ENCODE data around the gene SMAD3. TPM values are rescaled to one million over a fixed set of nuclear protein-coding genes. Genes with fewer than 3 reads are reported as not detected.

Gene SMAD3
- total RNA-seq, 2 donors from 2014 or later, result 47.4 to 68.9 TPM

- Mint-ChIP-seq H3K4me3 (peak overlapping the region in 1 of 2 donors; percentile 16), H3K27ac (no peak overlapping the region), H3K4me1 (ENCODE audit: low read depth) (peaks cover 19% of the 10 kb centered on the region), H3K27me3 (ENCODE audit: low read depth) (no peaks in the 10 kb centered on the region), H3K36me3 (ENCODE audit: insufficient read depth in 2 of 2) (peaks cover 5 to 15% of the 10 kb centered on the region in 2 donors), H3K9me3 (no peaks in the 10 kb centered on the region)
- no peak for DNase-seq
- ATAC-seq (replicated peaks in 1 of 2), result no peak
Measured at GRCh38 chr15:67186226-67186649, 120.8 kb downstream of the SMAD3 start.

GRCh38 chr15:67186688-67187087 is 121.3 kb downstream of the SMAD3 start:
- H3K27me3 Mint-ChIP-seq (ENCODE audit: low read depth), result no peaks in the 10 kb centered on the region
- ATAC-seq (replicated peaks in 1 of 2) (no peak), DNase-seq (no peak)
- no peaks in the 10 kb centered on the region for H3K9me3 Mint-ChIP-seq
- no peak overlapping the region for H3K4me3 Mint-ChIP-seq
- H3K4me1 Mint-ChIP-seq (ENCODE audit: low read depth), result peaks cover 20% of the 10 kb centered on the region
- H3K36me3 Mint-ChIP-seq (ENCODE audit: insufficient read depth in 2 of 2), result peaks cover 5 to 15% of the 10 kb centered on the region in 2 donors
- H3K27ac Mint-ChIP-seq, result no peak overlapping the region

- no peak for DNase-seq
- no peaks in the 10 kb centered on the region for H3K27me3 Mint-ChIP-seq (ENCODE audit: low read depth)
- no peaks in the 10 kb centered on the region for H3K9me3 Mint-ChIP-seq
- peaks cover 27% of the 10 kb centered on the region for H3K4me1 Mint-ChIP-seq (ENCODE audit: low read depth)
- H3K27ac Mint-ChIP-seq, result no peak overlapping the region
- peaks cover 5 to 15% of the 10 kb centered on the region in 2 donors for H3K36me3 Mint-ChIP-seq (ENCODE audit: insufficient read depth in 2 of 2)
- no peak for ATAC-seq (replicated peaks in 1 of 2)
- no peak overlapping the region for H3K4me3 Mint-ChIP-seq
Measured at GRCh38 chr15:67187351-67187854, 122.0 kb downstream of the SMAD3 start.

GRCh38 chr15:67188551-67189218 is 123.3 kb downstream of the SMAD3 start:
- H3K27me3 Mint-ChIP-seq (ENCODE audit: low read depth), result no peaks in the 10 kb centered on the region
- ATAC-seq (replicated peaks in 1 of 2) (no peak), DNase-seq (no peak)
- no peak overlapping the region for H3K27ac Mint-ChIP-seq
- H3K4me1 Mint-ChIP-seq (ENCODE audit: low read depth), result peaks cover 29% of the 10 kb centered on the region
- no peaks in the 10 kb centered on the region for H3K9me3 Mint-ChIP-seq
- H3K36me3 Mint-ChIP-seq (ENCODE audit: insufficient read depth in 2 of 2), result peaks cover 8 to 15% of the 10 kb centered on the region in 2 donors
- no peak overlapping the region for H3K4me3 Mint-ChIP-seq

- Mint-ChIP-seq H3K36me3 (ENCODE audit: insufficient read depth in 2 of 2) (peaks cover 9 to 15% of the 10 kb centered on the region in 2 donors), H3K9me3 (no peaks in the 10 kb centered on the region), H3K4me1 (ENCODE audit: low read depth) (peaks cover 29% of the 10 kb centered on the region), H3K27me3 (ENCODE audit: low read depth) (no peaks in the 10 kb centered on the region), H3K4me3 (no peak overlapping the region), H3K27ac (no peak overlapping the region)
- DNase-seq (no peak), ATAC-seq (replicated peaks in 1 of 2) (no peak)
Measured at GRCh38 chr15:67189326-67190051, 124.1 kb downstream of the SMAD3 start.

- no peaks in the 10 kb centered on the region for H3K9me3 Mint-ChIP-seq
- no peak overlapping the region for H3K27ac Mint-ChIP-seq
- peaks cover 7 to 15% of the 10 kb centered on the region in 2 donors for H3K36me3 Mint-ChIP-seq (ENCODE audit: insufficient read depth in 2 of 2)
- no peak overlapping the region for H3K4me3 Mint-ChIP-seq
- peaks cover 24% of the 10 kb centered on the region for H3K4me1 Mint-ChIP-seq (ENCODE audit: low read depth)
- ATAC-seq (replicated peaks in 1 of 2) (no peak), DNase-seq (no peak)
- no peaks in the 10 kb centered on the region for H3K27me3 Mint-ChIP-seq (ENCODE audit: low read depth)
Measured at GRCh38 chr15:67190326-67190725, 124.9 kb downstream of the SMAD3 start.

GRCh38 chr15:67190813-67191212 is 125.4 kb downstream of the SMAD3 start:
- Mint-ChIP-seq H3K4me3 (no peak overlapping the region), H3K27me3 (ENCODE audit: low read depth) (no peaks in the 10 kb centered on the region), H3K36me3 (ENCODE audit: insufficient read depth in 2 of 2) (peaks cover 7 to 15% of the 10 kb centered on the region in 2 donors), H3K27ac (peak overlapping the region; percentile 39), H3K4me1 (ENCODE audit: low read depth) (peaks cover 19% of the 10 kb centered on the region), H3K9me3 (no peaks in the 10 kb centered on the region)
- DNase-seq (no peak), ATAC-seq (replicated peaks in 1 of 2) (no peak)

GRCh38 chr15:67192185-67192820 is 126.9 kb downstream of the SMAD3 start:
- H3K27ac Mint-ChIP-seq, result peak overlapping the region; percentile 84
- DNase-seq, result no peak
- H3K36me3 Mint-ChIP-seq (ENCODE audit: insufficient read depth in 2 of 2), result peaks cover 10 to 18% of the 10 kb centered on the region in 2 donors
- H3K4me1 Mint-ChIP-seq (ENCODE audit: low read depth), result peaks cover 10% of the 10 kb centered on the region
- H3K9me3 Mint-ChIP-seq, result no peaks in the 10 kb centered on the region
- no peak overlapping the region for H3K4me3 Mint-ChIP-seq
- peak in 1 of 2 donors; percentile 47 for ATAC-seq (replicated peaks in 1 of 2)
- H3K27me3 Mint-ChIP-seq (ENCODE audit: low read depth), result no peaks in the 10 kb centered on the region

GRCh38 chr15:67193223-67193990 is 128.0 kb downstream of the SMAD3 start:
- Mint-ChIP-seq H3K27ac (peak overlapping the region; percentile 11), H3K36me3 (ENCODE audit: insufficient read depth in 2 of 2) (peaks cover 12 to 16% of the 10 kb centered on the region in 2 donors), H3K4me1 (ENCODE audit: low read depth) (peaks cover 15% of the 10 kb centered on the region), H3K9me3 (no peaks in the 10 kb centered on the region), H3K27me3 (ENCODE audit: low read depth) (no peaks in the 10 kb centered on the region), H3K4me3 (no peak overlapping the region)
- DNase-seq (no peak), ATAC-seq (replicated peaks in 1 of 2) (no peak)

- Mint-ChIP-seq H3K4me1 (ENCODE audit: low read depth) (peaks cover 19% of the 10 kb centered on the region), H3K4me3 (no peak overlapping the region), H3K9me3 (no peaks in the 10 kb centered on the region), H3K27ac (no peak overlapping the region), H3K36me3 (ENCODE audit: insufficient read depth in 2 of 2) (peaks cover 11% of the 10 kb centered on the region in 2 donors), H3K27me3 (ENCODE audit: low read depth) (no peaks in the 10 kb centered on the region)
- no peak for DNase-seq
- no peak for ATAC-seq (replicated peaks in 1 of 2)
Measured at GRCh38 chr15:67194171-67195114, 129.0 kb downstream of the SMAD3 start.

- H3K27me3 Mint-ChIP-seq (ENCODE audit: low read depth), result no peaks in the 10 kb centered on the region
- no peaks in the 10 kb centered on the region for H3K9me3 Mint-ChIP-seq
- no peak for ATAC-seq (replicated peaks in 1 of 2)
- DNase-seq, result no peak
- H3K36me3 Mint-ChIP-seq (ENCODE audit: insufficient read depth in 2 of 2), result peaks cover 11% of the 10 kb centered on the region in 2 donors
- H3K27ac Mint-ChIP-seq, result peak overlapping the region; percentile 36
- H3K4me3 Mint-ChIP-seq, result no peak overlapping the region
- H3K4me1 Mint-ChIP-seq (ENCODE audit: low read depth), result peaks cover 19% of the 10 kb centered on the region
Measured at GRCh38 chr15:67195305-67195704, 129.9 kb downstream of the SMAD3 start.

GRCh38 chr15:67196222-67196621 is 130.8 kb downstream of the SMAD3 start:
- Mint-ChIP-seq H3K27ac (peak overlapping the region; percentile 36), H3K9me3 (no peaks in the 10 kb centered on the region), H3K36me3 (ENCODE audit: insufficient read depth in 2 of 2) (peaks cover 9 to 11% of the 10 kb centered on the region in 2 donors), H3K27me3 (ENCODE audit: low read depth) (no peaks in the 10 kb centered on the region), H3K4me3 (no peak overlapping the region), H3K4me1 (ENCODE audit: low read depth) (peaks cover 19% of the 10 kb centered on the region)
- ATAC-seq (replicated peaks in 1 of 2) (no peak), DNase-seq (no peak)
